Stimulated activated effector memory CD8-positive, alpha-beta T cell treated with anti-CD3 and anti-CD28 coated beads, Interleukin-12 subunit alpha, Interleukin-12 subunit beta, amount 100 ng/mL, for 72 hours (primary cell): ENCODE results near the gene DGAT2.

Source experiments
- ATAC-seq: fragments of 150-1000 bp; cut with Tn5 transposase; 2 replicates; pipeline ENCODE4 v1.10.0; 2021
- DNase-seq, 2 donors: peaks; one replicate each; pipeline ENCODE4 v3.0.0; 2021 to 2022; ENCODE audit warnings: low spot score in 2 of 2
- H3K27ac Mint-ChIP-seq: one replicate; pipeline ENCODE4 v1.8.0; 2022; ENCODE audit warnings: mild to moderate bottlenecking, mixed read lengths
- H3K36me3 Mint-ChIP-seq: one replicate; pipeline ENCODE4 v1.8.0; 2022; ENCODE audit warnings: mild to moderate bottlenecking, mixed read lengths
- H3K4me1 Mint-ChIP-seq: one replicate; pipeline ENCODE4 v1.8.0; 2022; ENCODE audit warnings: mixed read lengths
- H3K4me3 Mint-ChIP-seq: one replicate; pipeline ENCODE4 v1.8.0; 2022; ENCODE audit warnings: mild to moderate bottlenecking, mixed read lengths
- H3K9me3 Mint-ChIP-seq: one replicate; pipeline ENCODE4 v1.8.0; 2022; ENCODE audit warnings: mixed read lengths

DGAT2 gene

DNA sequence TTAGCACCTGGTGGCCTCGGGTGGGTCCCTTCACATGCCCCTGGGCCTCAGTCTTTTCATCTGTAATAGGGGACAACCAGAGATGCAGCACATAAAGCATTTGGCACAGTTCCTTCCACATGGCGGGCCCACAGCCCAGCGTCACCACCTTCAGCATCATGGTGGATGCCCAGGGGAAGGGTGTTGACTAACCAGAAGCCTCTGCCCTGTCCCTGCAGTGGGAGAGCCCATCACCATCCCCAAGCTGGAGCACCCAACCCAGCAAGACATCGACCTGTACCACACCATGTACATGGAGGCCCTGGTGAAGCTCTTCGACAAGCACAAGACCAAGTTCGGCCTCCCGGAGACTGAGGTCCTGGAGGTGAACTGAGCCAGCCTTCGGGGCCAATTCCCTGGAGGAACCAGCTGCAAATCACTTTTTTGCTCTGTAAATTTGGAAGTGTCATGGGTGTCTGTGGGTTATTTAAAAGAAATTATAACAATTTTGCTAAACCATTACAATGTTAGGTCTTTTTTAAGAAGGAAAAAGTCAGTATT is 31.6 kb downstream of the DGAT2 start:
- Mint-ChIP-seq H3K4me1 (no peaks in the 10 kb centered on the region), H3K36me3 (no peaks in the 10 kb centered on the region), H3K4me3 (no peak overlapping the region), H3K27ac (no peak overlapping the region), H3K9me3 (no peaks in the 10 kb centered on the region)
- ATAC-seq, result no peak
- no peak for DNase-seq

GRCh38 chr11:75800728-75801361 is 32.3 kb downstream of the DGAT2 start:
- no peaks in the 10 kb centered on the region for H3K9me3 Mint-ChIP-seq
- no peak overlapping the region for H3K27ac Mint-ChIP-seq
- no peak overlapping the region for H3K4me3 Mint-ChIP-seq
- no peaks in the 10 kb centered on the region for H3K4me1 Mint-ChIP-seq
- H3K36me3 Mint-ChIP-seq, result no peaks in the 10 kb centered on the region
- ATAC-seq, result no peak
- no peak for DNase-seq

GRCh38 chr11:75801362-75802020 is 32.9 kb downstream of the DGAT2 start:
- ATAC-seq (no peak), DNase-seq (no peak)
- H3K27ac Mint-ChIP-seq, result no peak overlapping the region
- H3K9me3 Mint-ChIP-seq, result no peaks in the 10 kb centered on the region
- no peak overlapping the region for H3K4me3 Mint-ChIP-seq
- H3K4me1 Mint-ChIP-seq, result no peaks in the 10 kb centered on the region
- H3K36me3 Mint-ChIP-seq, result no peaks in the 10 kb centered on the region

DNA sequence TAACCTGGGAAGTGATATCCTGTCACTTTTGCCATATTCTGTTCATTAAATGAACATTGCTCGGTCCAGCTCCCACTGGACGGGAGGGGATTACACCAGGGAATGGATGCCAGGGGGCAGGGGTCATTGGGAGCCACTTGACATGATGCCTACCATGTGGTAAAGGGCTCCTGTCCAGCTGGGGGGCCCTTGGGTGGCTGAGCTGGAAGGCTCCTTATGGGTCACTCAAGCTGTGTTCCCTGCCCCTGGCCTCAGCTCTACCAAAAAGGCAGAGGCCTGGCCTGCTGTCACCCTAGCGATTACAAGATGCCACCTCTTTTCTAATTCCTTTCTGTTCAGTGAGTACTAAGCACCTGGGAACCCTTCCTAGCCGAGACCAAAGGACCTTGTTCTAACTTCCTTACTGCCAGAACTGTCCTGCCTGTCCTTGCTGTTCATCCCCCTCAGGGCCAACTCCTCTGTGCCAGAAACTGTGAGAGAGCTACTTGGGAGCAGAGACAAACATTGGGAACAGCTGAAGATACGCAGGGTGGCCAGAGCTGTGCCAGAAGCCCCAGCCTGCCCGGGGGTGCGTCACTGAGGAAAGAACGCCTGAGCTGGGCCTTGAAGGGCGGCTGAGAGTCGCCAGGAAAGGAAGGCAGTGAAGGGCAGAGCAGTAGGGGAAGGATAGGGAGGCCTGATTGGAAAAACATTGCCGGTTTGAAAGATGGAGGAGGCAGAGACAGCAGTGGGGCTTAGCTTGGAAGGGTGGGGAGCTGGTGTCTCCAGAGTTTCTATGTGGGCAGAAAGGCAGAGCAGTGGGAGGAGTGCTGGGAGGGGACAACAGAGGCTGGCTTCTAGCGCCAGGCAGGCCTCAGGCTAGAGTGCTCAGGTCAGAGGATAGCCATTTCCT is 33.7 kb downstream of the DGAT2 start:
- no peak for DNase-seq
- H3K36me3 Mint-ChIP-seq, result no peaks in the 10 kb centered on the region
- H3K4me1 Mint-ChIP-seq, result no peaks in the 10 kb centered on the region
- no peaks in the 10 kb centered on the region for H3K9me3 Mint-ChIP-seq
- H3K27ac Mint-ChIP-seq, result no peak overlapping the region
- H3K4me3 Mint-ChIP-seq, result no peak overlapping the region
- no peak for ATAC-seq

DNA sequence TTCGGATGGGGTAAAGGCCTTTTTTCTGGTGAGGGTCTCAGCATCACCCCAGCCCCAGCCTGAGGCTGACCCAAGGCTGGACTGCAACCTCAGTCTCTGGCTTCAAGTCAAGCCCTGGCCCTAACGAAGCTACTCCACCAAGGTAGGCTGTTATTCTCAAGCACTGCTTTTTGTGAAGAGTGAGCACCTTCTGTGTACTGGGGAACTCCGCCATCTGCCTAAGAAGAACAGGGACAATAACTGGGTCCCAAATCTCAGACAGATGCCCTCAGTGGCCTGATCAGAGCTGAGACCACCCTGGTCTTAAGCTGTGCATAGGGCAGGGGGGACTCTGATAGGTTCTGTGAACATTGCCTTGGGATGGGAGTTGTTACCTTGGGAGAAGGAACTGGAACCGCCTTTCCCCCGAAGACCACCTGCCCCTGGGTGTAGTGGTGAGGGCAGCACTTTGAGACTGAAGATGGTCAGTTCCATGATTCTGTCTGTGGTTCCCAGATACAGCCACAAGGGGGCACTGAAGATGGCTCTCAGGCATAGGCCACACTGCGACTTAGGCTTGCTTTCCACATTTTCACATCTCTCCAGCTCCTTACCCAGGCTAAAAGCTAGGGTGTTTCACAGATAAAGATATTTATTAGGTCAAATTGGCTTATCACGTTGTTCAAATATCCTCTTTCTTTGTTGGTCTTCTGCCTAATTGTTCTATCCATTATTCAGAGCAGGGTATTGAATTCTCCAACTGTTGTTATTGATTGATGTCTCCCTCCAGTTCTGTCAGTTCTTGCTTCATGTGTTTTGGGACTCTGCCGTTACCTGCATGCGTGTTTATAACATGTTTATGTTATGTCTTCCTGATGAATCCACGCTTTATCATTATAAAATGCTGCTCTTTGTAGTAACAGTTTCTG is 34.6 kb downstream of the DGAT2 start:
- no peak overlapping the region for H3K4me3 Mint-ChIP-seq
- H3K9me3 Mint-ChIP-seq, result no peaks in the 10 kb centered on the region
- no peaks in the 10 kb centered on the region for H3K4me1 Mint-ChIP-seq
- peak; percentile 86 for ATAC-seq
- no peaks in the 10 kb centered on the region for H3K36me3 Mint-ChIP-seq
- DNase-seq, result peak; percentile 67 to 87
- no peak overlapping the region for H3K27ac Mint-ChIP-seq

DNA sequence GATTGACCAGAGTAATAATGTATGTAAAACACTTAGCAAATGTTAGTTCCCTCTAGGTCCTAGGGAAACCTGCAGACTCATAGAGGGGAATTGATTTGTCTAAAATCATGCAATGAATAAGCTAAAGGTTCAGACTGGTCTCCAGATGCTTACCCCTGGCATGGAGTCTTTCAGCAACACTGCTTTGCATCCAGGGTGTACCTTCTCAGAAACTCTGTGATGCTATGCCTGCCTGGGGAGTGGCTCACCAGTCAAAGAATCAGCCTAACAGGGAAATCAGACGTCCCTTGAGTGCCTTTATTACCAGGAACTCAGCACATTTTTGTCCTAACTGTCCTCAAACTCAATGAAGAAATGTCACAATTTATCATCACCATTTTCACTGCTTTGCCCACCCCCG is 40.5 kb downstream of the DGAT2 start:
- no peaks in the 10 kb centered on the region for H3K9me3 Mint-ChIP-seq
- H3K36me3 Mint-ChIP-seq, result no peaks in the 10 kb centered on the region
- H3K4me3 Mint-ChIP-seq, result no peak overlapping the region
- no peak for ATAC-seq
- DNase-seq, result no peak
- no peak overlapping the region for H3K27ac Mint-ChIP-seq
- peaks cover 7% of the 10 kb centered on the region for H3K4me1 Mint-ChIP-seq

GRCh38 chr11:75809991-75810390 is 41.4 kb downstream of the DGAT2 start:
- Mint-ChIP-seq H3K4me1 (peaks cover 7% of the 10 kb centered on the region), H3K4me3 (no peak overlapping the region), H3K9me3 (no peaks in the 10 kb centered on the region), H3K36me3 (peaks cover 7% of the 10 kb centered on the region), H3K27ac (no peak overlapping the region)
- DNase-seq, result no peak
- ATAC-seq, result no peak

DNA sequence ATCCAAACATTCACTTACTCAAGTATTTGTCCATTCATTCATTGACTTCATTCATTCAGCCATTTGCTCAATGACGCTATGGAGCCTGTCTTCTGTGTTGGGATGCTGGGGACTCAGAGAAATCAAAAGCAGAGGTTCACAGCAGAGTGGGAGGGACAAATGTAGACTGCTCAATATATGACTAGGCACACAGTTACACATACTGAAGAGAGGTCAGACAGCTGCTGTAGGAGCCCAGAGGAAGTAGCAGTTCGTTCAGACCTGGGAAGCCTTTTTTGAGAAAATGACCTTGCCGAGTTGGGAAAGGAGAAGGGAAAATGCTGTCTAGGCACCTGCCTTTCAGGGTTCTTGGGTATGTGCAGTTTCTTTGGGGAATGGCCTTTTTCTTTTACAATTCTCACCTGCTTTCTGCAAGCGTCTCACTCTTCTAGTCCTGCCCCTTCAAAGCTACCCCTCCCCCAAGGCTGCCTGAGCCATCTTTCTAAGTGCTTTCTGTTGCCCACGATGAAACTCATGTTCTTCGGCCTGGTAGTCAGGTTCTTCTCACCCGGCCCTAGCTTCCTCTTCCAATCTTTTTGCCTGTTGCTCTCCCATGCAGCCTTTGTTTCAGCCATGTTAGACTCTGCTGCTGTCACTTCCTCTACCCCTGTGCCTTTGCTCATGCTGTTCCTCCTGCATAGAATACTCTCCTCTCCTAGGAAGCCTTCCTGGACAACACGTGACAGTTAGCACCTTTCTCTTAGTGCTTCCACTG is 42.2 kb downstream of the DGAT2 start:
- Mint-ChIP-seq H3K4me3 (no peak overlapping the region), H3K27ac (no peak overlapping the region), H3K4me1 (peaks cover 7% of the 10 kb centered on the region), H3K36me3 (peaks cover 9% of the 10 kb centered on the region), H3K9me3 (no peaks in the 10 kb centered on the region)
- no peak for DNase-seq
- ATAC-seq, result no peak

GRCh38 chr11:75811485-75811884 is 42.9 kb downstream of the DGAT2 start:
- H3K27ac Mint-ChIP-seq, result no peak overlapping the region
- H3K36me3 Mint-ChIP-seq, result peaks cover 9% of the 10 kb centered on the region
- H3K4me3 Mint-ChIP-seq, result no peak overlapping the region
- no peak for ATAC-seq
- no peak for DNase-seq
- peaks cover 7% of the 10 kb centered on the region for H3K4me1 Mint-ChIP-seq
- H3K9me3 Mint-ChIP-seq, result no peaks in the 10 kb centered on the region

GRCh38 chr11:75812542-75813040 is 44.0 kb downstream of the DGAT2 start:
- H3K4me1 Mint-ChIP-seq, result peaks cover 7% of the 10 kb centered on the region
- ATAC-seq, result no peak
- H3K4me3 Mint-ChIP-seq, result no peak overlapping the region
- H3K9me3 Mint-ChIP-seq, result no peaks in the 10 kb centered on the region
- peak overlapping the region; percentile 70 for H3K27ac Mint-ChIP-seq
- DNase-seq, result no peak
- peaks cover 9% of the 10 kb centered on the region for H3K36me3 Mint-ChIP-seq

DNA sequence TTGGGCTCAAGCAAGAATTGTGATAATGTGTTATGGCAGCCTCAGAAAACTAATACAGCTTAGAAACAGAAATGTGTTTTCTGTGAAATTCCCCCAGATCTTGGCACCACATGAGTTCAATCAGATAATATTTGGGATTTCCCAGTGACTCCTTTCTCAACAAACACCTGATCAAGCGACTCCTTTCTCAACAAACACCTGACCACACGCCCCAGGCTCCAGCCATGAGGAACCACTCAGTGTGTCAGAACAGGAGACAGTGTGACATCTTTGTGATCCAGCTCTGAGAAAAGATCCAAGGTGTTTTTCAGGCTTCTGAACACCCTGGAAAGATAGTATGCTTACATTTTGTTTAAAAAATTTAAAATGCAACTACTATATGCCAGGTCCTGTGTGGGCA is 44.5 kb downstream of the DGAT2 start:
- peaks cover 7% of the 10 kb centered on the region for H3K4me1 Mint-ChIP-seq
- DNase-seq (no peak), ATAC-seq (no peak)
- H3K27ac Mint-ChIP-seq, result peak overlapping the region; percentile 70
- H3K36me3 Mint-ChIP-seq, result peaks cover 9% of the 10 kb centered on the region
- no peaks in the 10 kb centered on the region for H3K9me3 Mint-ChIP-seq
- no peak overlapping the region for H3K4me3 Mint-ChIP-seq

- Mint-ChIP-seq H3K27ac (peak overlapping the region; percentile 70), H3K9me3 (no peaks in the 10 kb centered on the region), H3K4me3 (no peak overlapping the region), H3K4me1 (peaks cover 7% of the 10 kb centered on the region), H3K36me3 (peaks cover 9% of the 10 kb centered on the region)
- ATAC-seq (no peak), DNase-seq (no peak)
Observed at GRCh38 chr11:75813622-75814039, 45.1 kb downstream of the DGAT2 start.

- Mint-ChIP-seq H3K36me3 (peaks cover 9% of the 10 kb centered on the region), H3K9me3 (no peaks in the 10 kb centered on the region), H3K4me1 (peaks cover 7% of the 10 kb centered on the region), H3K4me3 (no peak overlapping the region), H3K27ac (no peak overlapping the region)
- no peak for DNase-seq
- peak; percentile 56 for ATAC-seq
Observed at GRCh38 chr11:75814363-75814676, 45.7 kb downstream of the DGAT2 start.

DNA sequence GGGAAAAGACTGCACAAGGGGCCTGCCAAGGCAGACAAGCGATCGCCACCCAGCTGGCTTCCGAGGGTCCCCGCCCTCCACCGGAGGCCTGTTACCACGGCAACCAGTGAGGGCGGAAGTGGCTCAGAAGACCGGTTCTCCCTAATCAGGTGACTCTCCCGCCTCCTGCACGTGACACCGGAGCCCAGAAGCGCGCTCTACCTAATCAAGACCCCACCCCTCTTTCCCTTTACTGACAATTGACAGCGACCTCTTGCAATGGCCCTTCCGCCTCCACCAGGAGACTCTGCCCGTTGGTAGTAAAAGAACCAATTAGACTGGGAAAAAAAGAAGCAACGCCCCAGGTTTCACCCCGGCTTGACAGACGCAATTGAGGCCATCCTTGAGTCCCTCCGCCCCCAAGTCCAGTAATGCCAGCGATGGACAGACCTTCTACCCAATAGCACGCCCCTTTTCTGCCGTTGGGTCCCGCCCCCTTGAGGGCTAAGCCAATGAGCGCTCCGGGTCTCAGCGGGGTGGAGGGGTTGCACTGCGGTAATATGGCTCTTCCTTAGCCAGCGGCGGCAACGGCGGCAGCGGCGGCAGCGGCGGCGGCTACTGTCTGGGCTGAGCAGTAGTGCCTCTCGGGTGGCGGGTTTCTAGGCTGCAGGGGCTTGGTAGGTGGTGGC is 46.2 kb downstream of the DGAT2 start, which contains the start of gene UVRAG:
Gene UVRAG, plus strand, starts transcription at position 534 of the 668 bp plus-strand sequence. CDS start 198 bp downstream, outside the sequence.
- peak; percentile 95 for ATAC-seq
- H3K36me3 Mint-ChIP-seq, result peaks cover 9% of the 10 kb centered on the region
- DNase-seq, result peak; percentile 98 to 100
- no peak within 1 kb of the TSS for H3K27ac Mint-ChIP-seq
- no peaks in the 10 kb centered on the region for H3K9me3 Mint-ChIP-seq
- no peak within 1 kb of the TSS for H3K4me3 Mint-ChIP-seq
- peaks cover 7% of the 10 kb centered on the region for H3K4me1 Mint-ChIP-seq
